ENCODE data around the gene MED17.

MED17 gene

DNA sequence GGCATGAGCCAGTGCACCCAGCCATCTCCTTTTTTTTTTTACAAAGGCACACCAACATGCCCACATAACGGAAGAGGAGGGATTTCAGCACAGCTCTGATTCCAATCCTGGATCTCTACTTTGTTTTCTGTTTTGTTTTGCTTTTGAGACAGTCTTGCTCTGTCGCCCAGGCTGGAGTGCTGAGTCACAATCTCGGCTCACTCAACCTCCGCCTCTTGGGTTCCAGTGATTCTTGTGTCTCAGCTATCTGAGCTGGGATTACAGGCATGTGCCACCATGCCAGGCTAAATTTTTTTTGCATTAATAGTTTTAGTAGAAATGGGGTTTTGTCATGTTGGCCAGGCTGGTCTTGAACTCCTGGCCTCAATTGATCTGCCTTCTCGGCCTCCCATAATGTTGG, 38.3 kb downstream of the MED17 start:
- DNase-seq: no peak
- H3K27me3 Mint-ChIP-seq: no peaks in the 10 kb centered on the region
- no peaks in the 10 kb centered on the region for H3K4me1 Mint-ChIP-seq
- H3K27ac Mint-ChIP-seq: no peak overlapping the region
- no peak for ATAC-seq
- no peaks in the 10 kb centered on the region for H3K9me3 Mint-ChIP-seq
- no peak overlapping the region for H3K4me3 Mint-ChIP-seq

- no peak for DNase-seq
- H3K27ac Mint-ChIP-seq: no peak overlapping the region
- no peaks in the 10 kb centered on the region for H3K4me1 Mint-ChIP-seq
- no peaks in the 10 kb centered on the region for H3K27me3 Mint-ChIP-seq
- H3K4me3 Mint-ChIP-seq: no peak overlapping the region
- ATAC-seq: no peak
- no peaks in the 10 kb centered on the region for H3K9me3 Mint-ChIP-seq
Measured at GRCh38 chr11:93823210-93823609, 39.1 kb downstream of the MED17 start.

DNA sequence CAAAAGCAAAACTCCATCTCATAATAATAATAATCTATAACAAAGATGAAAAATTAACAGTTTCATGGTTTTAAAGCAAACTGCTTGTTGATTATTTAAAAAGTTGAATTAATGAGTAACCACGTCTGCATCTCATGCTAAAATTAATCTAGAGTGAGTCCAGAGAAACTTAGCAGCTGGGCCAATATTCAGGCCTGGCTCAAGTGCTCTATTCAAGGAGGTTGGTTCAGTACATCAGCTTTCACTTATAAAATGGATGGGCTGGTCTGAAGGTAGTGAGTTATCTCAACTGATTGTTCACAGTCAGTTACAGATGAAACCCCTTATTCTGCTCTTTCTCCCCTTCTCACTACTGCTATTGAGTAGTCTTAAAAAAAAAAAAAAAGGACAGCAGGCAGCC, 43.3 kb downstream of the MED17 start:
- Mint-ChIP-seq H3K4me3 (no peak overlapping the region), H3K9me3 (no peaks in the 10 kb centered on the region), H3K27me3 (no peaks in the 10 kb centered on the region), H3K4me1 (no peaks in the 10 kb centered on the region), H3K27ac (no peak overlapping the region)
- ATAC-seq (no peak), DNase-seq (no peak)

GRCh38 chr11:93829598-93829997, 45.5 kb downstream of the MED17 start:
- no peaks in the 10 kb centered on the region for H3K4me1 Mint-ChIP-seq
- DNase-seq: no peak
- H3K4me3 Mint-ChIP-seq: no peak overlapping the region
- no peaks in the 10 kb centered on the region for H3K27me3 Mint-ChIP-seq
- H3K9me3 Mint-ChIP-seq: no peaks in the 10 kb centered on the region
- no peak overlapping the region for H3K27ac Mint-ChIP-seq
- ATAC-seq: no peak

DNA sequence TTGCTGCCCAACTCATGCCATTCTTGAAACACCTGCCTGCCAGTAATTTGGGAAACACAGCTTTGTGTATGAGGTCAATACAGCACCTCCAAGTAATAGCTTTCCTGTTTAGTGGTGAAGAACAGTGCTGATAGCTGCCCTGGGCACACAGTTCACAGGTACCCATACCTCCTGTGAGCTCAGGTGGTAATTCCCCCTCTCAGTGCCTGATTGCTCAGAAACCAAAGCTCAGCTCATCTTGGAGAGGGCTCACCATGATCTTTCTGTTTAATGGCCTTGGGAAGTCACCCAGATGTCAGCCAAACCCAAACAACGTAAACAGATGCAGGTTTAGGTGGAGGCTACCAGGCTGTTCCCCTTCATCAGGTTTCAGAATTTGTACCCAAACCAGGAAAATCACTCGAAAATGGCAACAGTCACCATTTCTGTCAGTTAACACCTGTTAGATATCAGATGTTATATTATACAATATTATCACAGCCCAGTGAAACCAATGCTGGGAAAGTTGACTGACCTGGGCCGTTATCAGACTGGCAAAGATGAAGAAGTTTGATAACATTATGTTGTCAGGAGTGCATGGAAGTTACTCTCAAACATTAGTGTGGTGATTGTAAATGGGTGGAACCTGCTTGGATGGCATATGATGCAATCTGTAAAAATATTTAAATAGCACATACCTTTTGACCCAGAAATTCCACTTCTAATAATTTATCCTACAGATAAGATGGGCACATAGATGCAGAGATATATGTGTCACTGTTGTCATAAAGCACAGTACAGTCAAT, 47.5 kb downstream of the MED17 start:
- no peak for ATAC-seq
- H3K27ac Mint-ChIP-seq: no peak overlapping the region
- no peak for DNase-seq
- no peaks in the 10 kb centered on the region for H3K4me1 Mint-ChIP-seq
- H3K4me3 Mint-ChIP-seq: no peak overlapping the region
- H3K27me3 Mint-ChIP-seq: no peaks in the 10 kb centered on the region
- H3K9me3 Mint-ChIP-seq: no peaks in the 10 kb centered on the region

DNA sequence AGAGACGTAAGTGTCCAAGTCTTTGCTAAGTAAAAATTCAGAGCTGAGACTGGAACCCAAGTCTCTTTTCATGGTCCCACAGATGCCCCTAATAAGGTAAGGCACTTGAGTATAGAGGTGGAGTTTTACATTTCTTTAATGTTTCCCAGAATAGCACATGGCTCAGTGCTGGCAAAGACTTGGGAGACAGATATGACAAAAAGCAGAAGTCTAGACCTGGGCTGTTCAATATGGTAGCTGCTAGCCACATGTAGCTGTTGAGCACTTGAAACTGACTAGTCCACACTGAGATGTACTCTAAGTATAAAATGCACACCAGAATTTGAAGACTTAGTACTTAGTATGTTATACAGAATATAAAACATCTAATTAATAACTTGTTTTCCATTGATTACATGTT, 48.7 kb downstream of the MED17 start:
- Mint-ChIP-seq H3K4me1 (no peaks in the 10 kb centered on the region), H3K4me3 (no peak overlapping the region), H3K27me3 (no peaks in the 10 kb centered on the region), H3K9me3 (no peaks in the 10 kb centered on the region), H3K27ac (no peak overlapping the region)
- DNase-seq (no peak), ATAC-seq (no peak)

- DNase-seq (no peak), ATAC-seq (no peak)
- Mint-ChIP-seq H3K27me3 (no peaks in the 10 kb centered on the region), H3K27ac (peak overlapping the region in 1 of 2 donors; percentile 20), H3K4me3 (no peak overlapping the region), H3K4me1 (no peaks in the 10 kb centered on the region), H3K9me3 (no peaks in the 10 kb centered on the region)
Measured at GRCh38 chr11:93838967-93839366, 54.9 kb downstream of the MED17 start.

DNA sequence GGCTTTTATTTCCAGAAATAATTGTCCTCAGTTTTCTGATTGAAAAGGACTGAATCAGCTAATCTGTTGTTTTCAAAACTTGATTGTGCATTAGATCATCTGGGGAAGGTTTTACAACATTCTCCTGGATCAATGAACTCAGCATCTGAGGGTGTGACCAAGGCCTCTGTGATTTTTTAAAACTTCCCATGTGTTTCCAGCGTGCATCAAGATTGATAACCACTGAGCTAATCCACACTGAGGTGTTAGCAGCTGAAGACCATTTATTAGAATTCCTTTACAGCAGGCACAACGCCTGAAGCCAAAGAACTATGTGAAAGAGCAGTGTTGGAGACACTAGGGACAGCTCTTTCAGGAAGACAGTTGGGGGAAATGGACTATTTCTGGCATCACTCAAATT, 56.1 kb downstream of the MED17 start:
- ATAC-seq (no peak), DNase-seq (no peak)
- no peaks in the 10 kb centered on the region for H3K4me1 Mint-ChIP-seq
- H3K9me3 Mint-ChIP-seq: no peaks in the 10 kb centered on the region
- no peak overlapping the region for H3K27ac Mint-ChIP-seq
- no peaks in the 10 kb centered on the region for H3K27me3 Mint-ChIP-seq
- no peak overlapping the region for H3K4me3 Mint-ChIP-seq

DNA sequence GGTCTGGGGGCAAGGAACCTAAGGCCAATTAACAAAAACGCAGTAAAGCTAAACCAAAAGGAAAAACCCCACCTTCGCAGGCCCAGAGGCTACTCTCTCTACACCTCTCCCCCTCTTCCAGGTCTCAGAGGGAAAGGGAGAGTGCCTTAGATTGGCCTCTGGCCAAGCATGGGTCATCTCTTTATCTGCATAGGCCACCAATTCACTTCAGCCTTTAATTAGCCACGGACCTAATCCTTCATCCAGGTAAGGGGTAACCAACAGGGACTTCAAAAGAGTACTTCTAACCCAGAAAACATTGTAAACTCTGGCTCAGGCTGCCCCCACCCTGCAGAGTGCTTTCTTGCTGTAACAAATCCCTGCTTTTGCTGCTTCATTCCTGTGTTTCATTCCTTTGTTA, 56.9 kb downstream of the MED17 start:
- Mint-ChIP-seq H3K27ac (no peak overlapping the region), H3K27me3 (no peaks in the 10 kb centered on the region), H3K4me1 (no peaks in the 10 kb centered on the region), H3K9me3 (no peaks in the 10 kb centered on the region), H3K4me3 (no peak overlapping the region)
- ATAC-seq: no peak
- DNase-seq: no peak

- H3K9me3 Mint-ChIP-seq: no peaks in the 10 kb centered on the region
- no peak for DNase-seq
- no peak overlapping the region for H3K4me3 Mint-ChIP-seq
- no peak for ATAC-seq
- no peaks in the 10 kb centered on the region for H3K27me3 Mint-ChIP-seq
- no peaks in the 10 kb centered on the region for H3K4me1 Mint-ChIP-seq
- no peak overlapping the region for H3K27ac Mint-ChIP-seq
Measured at GRCh38 chr11:93841446-93841845, 57.4 kb downstream of the MED17 start.

- DNase-seq: no peak
- H3K27ac Mint-ChIP-seq: no peak overlapping the region
- H3K4me3 Mint-ChIP-seq: no peak overlapping the region
- ATAC-seq: no peak
- no peaks in the 10 kb centered on the region for H3K4me1 Mint-ChIP-seq
- H3K9me3 Mint-ChIP-seq: no peaks in the 10 kb centered on the region
- H3K27me3 Mint-ChIP-seq: no peaks in the 10 kb centered on the region
Measured at GRCh38 chr11:93842034-93842433, 58.0 kb downstream of the MED17 start.

DNA sequence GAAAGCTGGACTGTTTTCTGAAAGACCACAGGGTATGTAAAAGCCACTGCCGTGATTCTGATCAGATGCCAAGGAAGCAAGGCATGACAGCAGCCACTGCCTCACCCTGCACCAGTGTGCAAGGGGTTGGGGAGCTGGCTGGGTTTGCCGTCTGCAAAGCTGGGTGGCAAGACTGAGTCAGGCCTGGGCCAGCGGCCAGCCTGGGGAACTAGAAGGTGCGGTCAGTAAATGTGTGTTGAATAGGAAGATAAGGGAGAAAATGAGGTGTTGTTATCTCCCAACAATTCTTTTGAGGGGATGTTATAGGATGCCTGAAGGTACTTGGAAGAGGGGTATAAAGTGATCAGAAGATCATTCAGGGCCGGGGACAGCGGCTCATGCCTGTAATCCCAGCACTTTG, 58.4 kb downstream of the MED17 start:
- no peak for DNase-seq
- Mint-ChIP-seq H3K4me1 (no peaks in the 10 kb centered on the region), H3K9me3 (no peaks in the 10 kb centered on the region), H3K27ac (no peak overlapping the region), H3K27me3 (no peaks in the 10 kb centered on the region), H3K4me3 (no peak overlapping the region)
- no peak for ATAC-seq

DNA sequence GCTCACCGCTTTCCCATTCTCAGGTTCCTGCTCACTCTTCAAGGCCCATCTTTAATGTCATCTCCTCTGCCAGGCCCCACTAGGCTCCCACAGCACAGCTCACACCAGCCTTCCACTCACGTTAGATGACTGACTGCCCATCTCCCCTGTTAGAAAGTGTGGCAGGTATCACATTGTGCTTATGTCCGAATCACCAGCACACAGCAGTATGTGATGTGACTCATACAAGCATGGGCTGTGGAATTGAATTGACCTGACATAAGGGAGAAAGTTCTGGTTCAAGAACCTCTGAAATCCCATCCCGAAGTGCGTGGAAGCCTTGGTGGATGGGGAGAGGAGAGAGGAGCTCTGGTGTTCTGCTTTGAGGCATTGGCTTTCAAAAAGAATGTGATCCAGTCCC, 59.8 kb downstream of the MED17 start:
- H3K4me1 Mint-ChIP-seq: no peaks in the 10 kb centered on the region

GRCh38 chr11:93844568-93844967, 60.5 kb downstream of the MED17 start:
- Mint-ChIP-seq H3K4me3 (no peak overlapping the region), H3K9me3 (no peaks in the 10 kb centered on the region), H3K27me3 (peaks cover 20% of the 10 kb centered on the region), H3K27ac (peak overlapping the region in 1 of 2 donors; percentile 19), H3K4me1 (no peaks in the 10 kb centered on the region)
- ATAC-seq (no peak), DNase-seq (no peak)

More for the DNA sequence above, 59.8 kb downstream of the MED17 start:
- H3K27me3 Mint-ChIP-seq: peaks cover 14% of the 10 kb centered on the region
- no peak overlapping the region for H3K4me3 Mint-ChIP-seq
- ATAC-seq (no peak), DNase-seq (no peak)
- H3K27ac Mint-ChIP-seq: no peak overlapping the region
- H3K9me3 Mint-ChIP-seq: no peaks in the 10 kb centered on the region

DNA sequence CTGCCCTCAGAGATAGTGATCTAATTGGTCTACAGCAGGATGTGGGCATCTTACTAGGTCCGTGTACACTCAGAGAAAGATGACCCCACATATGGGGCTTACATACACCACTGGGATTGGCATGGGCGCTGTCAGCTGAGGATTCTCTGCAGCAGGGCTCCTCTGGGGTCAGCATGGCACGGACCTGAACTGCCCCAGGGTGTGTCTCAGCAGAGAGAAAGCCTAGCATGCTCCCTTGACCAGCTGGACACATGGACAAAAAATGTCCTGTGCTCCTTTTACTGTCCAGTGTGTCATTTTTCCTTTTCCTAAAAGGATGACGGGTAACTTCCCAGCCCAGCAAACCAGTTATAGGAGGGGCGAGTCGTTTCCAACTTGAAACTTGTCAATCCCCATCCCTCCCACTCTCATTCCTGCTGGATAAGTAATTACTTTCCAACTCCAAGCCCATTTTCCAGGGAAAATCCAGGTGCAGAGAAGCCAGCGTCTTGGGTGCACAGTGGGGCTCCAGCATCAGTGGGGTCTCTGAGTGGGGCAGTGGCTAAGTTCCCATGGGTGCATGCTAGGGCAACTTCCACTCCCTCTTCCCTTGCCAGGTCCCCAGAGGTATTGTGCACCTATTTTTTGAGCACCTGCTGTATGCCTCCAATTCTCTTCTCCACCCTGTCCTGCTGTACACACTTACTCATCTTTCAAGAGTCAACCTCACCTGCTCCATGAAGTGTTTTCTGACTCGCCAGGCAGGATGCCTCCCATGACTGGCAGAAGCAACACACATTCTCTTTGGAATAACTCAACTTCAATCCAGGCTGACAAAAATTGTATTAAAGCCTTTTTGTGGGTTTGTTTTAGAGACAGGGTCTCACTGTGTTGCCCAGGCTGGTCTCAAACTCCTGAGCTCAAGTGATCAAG, 61.4 kb downstream of the MED17 start:
- H3K4me1 Mint-ChIP-seq: no peaks in the 10 kb centered on the region
- no peak for ATAC-seq
- no peaks in the 10 kb centered on the region for H3K9me3 Mint-ChIP-seq
- peaks cover 25% of the 10 kb centered on the region for H3K27me3 Mint-ChIP-seq
- no peak for DNase-seq
- no peak overlapping the region for H3K4me3 Mint-ChIP-seq
- no peak overlapping the region for H3K27ac Mint-ChIP-seq

DNA sequence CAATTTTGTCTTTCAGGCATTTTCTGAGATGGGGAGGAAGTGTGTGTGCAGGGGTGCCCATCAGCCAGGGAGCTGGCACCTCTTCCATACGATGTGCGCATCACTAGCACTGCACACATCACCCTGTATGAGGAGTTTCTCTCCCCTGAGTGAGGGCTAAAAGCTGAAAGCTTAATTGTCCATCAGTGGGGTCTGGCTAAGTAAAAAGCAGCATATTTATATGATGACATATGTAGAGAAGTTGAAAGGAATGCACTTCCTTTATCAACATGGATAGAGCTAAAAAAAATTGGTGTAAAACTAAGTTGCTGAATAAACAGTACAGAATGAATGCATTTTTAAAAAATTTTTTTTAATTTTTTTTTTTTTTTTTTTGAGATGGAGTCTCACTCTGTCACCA, 62.3 kb downstream of the MED17 start:
- DNase-seq (no peak), ATAC-seq (no peak)
- Mint-ChIP-seq H3K27ac (peak overlapping the region in 1 of 2 donors; percentile 90), H3K27me3 (peaks cover 35% of the 10 kb centered on the region), H3K9me3 (no peaks in the 10 kb centered on the region), H3K4me3 (no peak overlapping the region), H3K4me1 (no peaks in the 10 kb centered on the region)

All from stimulated activated naive CD8-positive, alpha-beta T cell treated with anti-CD3 and anti-CD28 coated beads, Interleukin-15, amount 100 ng/mL, for 72 hours (primary cell).